IMR-90 (cell line): ENCODE results near the gene COL1A1. TPM values are rescaled to one million over a fixed set of nuclear protein-coding genes. Genes with fewer than 3 reads are reported as not detected.

Source experiments
- ATAC-seq: fragments of 200-7000 bp; cut with Tn5 transposase; 2 replicates; pipeline ENCODE4 v1.9.1; 2020; ENCODE audit warnings: low read depth, mild to moderate bottlenecking, moderate library complexity
- BruUV-seq: library from RNA; stranded (reverse); fragments of 400-500 nt; replicated peaks from 2 replicates; lab custom pipeline; 2021; lab: Mats Ljungman, UMichigan
- CTCF ChIA-PET: fragments of 300-600 bp; formaldehyde crosslinking; extraction: SDS; loops from one replicate; lab custom pipeline; 2021; ENCODE audit warnings: antibody characterized with exemption; lab: Yijun Ruan, JAX
- POLR2A ChIA-PET: fragments of 300-600 bp; sonication (Branson Sonifier 250); formaldehyde crosslinking; loops from one replicate; lab custom pipeline; 2022; ENCODE audit warnings: antibody characterized with exemption; ENCODE audit not compliant: unreplicated experiment; lab: Charles Lee
- DNase-seq: peaks from one replicate; pipeline ENCODE4 v3.0.0; 2013
- H2AFZ ChIP-seq: replicated peaks from 2 replicates; pipeline ENCODE3; 2013; ENCODE audit warnings: low read length, mild to moderate bottlenecking; ENCODE audit not compliant: poor library complexity
- H2AK5ac ChIP-seq: 2 replicates; pipeline ENCODE4 v1.6.1; 2013; ENCODE audit warnings: low read depth, low read length, inconsistent platforms
- H2AK9ac ChIP-seq: replicated peaks from 2 replicates; pipeline ENCODE3; 2013; ENCODE audit warnings: mild to moderate bottlenecking, low read depth, low read length, moderate library complexity; ENCODE audit not compliant: poor library complexity
- H2BK120ac ChIP-seq: 2 replicates; pipeline ENCODE4 v1.6.1; 2013; ENCODE audit warnings: low read depth, low read length, inconsistent platforms
- H2BK15ac ChIP-seq: 3 replicates; pipeline ENCODE4 v1.6.1; 2013; ENCODE audit warnings: low read depth, low read length, inconsistent platforms
- H2BK20ac ChIP-seq: 2 replicates; pipeline ENCODE4 v1.6.1; 2013; ENCODE audit warnings: low read depth, mild to moderate bottlenecking, inconsistent platforms, low read length, moderate library complexity
- H2BK5ac ChIP-seq: 2 replicates; pipeline ENCODE4 v1.6.1; 2013; ENCODE audit warnings: mild to moderate bottlenecking, low read depth, low read length, inconsistent platforms; ENCODE audit not compliant: poor library complexity, severe bottlenecking
- H3K14ac ChIP-seq: replicated peaks from 2 replicates; pipeline ENCODE4 v1.6.1; 2013; ENCODE audit warnings: low read depth, low read length, inconsistent platforms
- H3K18ac ChIP-seq: 2 replicates; pipeline ENCODE4 v1.6.1; 2013; ENCODE audit warnings: low read depth, low read length, control low read depth
- H3K23ac ChIP-seq: 2 replicates; pipeline ENCODE4 v1.6.1; 2013; ENCODE audit warnings: low read depth, low read length, inconsistent platforms
- H3K27ac ChIP-seq: 2 replicates; pipeline ENCODE4 v1.5.1; 2013; ENCODE audit warnings: mild to moderate bottlenecking, control low read depth, low read length; ENCODE audit not compliant: insufficient read depth
- H3K27me3 ChIP-seq: 2 replicates; pipeline ENCODE4 v1.6.1; 2013; ENCODE audit warnings: low read length; ENCODE audit not compliant: control insufficient read depth, insufficient read depth
- H3K36me3 ChIP-seq: 2 replicates; pipeline ENCODE4 v1.6.1; 2013; ENCODE audit warnings: low read length, mixed read lengths; ENCODE audit not compliant: control insufficient read depth, insufficient read depth
- H3K4ac ChIP-seq: 2 replicates; pipeline ENCODE4 v1.6.1; 2013; ENCODE audit warnings: low read depth, low read length, inconsistent platforms
- H3K4me1 ChIP-seq: 2 replicates; pipeline ENCODE4 v1.6.1; 2013; ENCODE audit warnings: low read length, mixed read lengths; ENCODE audit not compliant: control insufficient read depth, insufficient read depth
- H3K4me2 ChIP-seq: 2 replicates; pipeline ENCODE4 v1.6.1; 2013; ENCODE audit warnings: low read depth, mild to moderate bottlenecking, control low read depth, low read length, moderate library complexity
- H3K4me3 ChIP-seq: 2 replicates; pipeline ENCODE4 v1.5.1; 2013; ENCODE audit warnings: low read depth, mild to moderate bottlenecking, control low read depth, low read length, moderate library complexity; ENCODE audit not compliant: insufficient read depth
- H3K56ac ChIP-seq: 2 replicates; pipeline ENCODE4 v1.6.1; 2013; ENCODE audit warnings: low read length, inconsistent platforms; ENCODE audit not compliant: insufficient read depth; ENCODE audit errors: extremely low read depth
- H3K79me1 ChIP-seq, 2 experiments: 2 replicates each; pipeline ENCODE4 v1.6.1; 2013; ENCODE audit warnings: low read length in 2 of 2, inconsistent platforms in 1 of 2, low read depth in 1 of 2
- H3K9ac ChIP-seq: 2 replicates; pipeline ENCODE4 v1.6.1; 2013; ENCODE audit warnings: low read depth, low read length, control low read depth
- H3K9me1 ChIP-seq: 2 replicates; pipeline ENCODE4 v1.6.1; 2013; ENCODE audit warnings: low read length, inconsistent platforms; ENCODE audit not compliant: insufficient read depth
- H3K9me3 ChIP-seq: 2 replicates; pipeline ENCODE4 v1.6.1; 2013; ENCODE audit warnings: low read length; ENCODE audit not compliant: control insufficient read depth, insufficient read depth
- H4K20me1 ChIP-seq: 2 replicates; pipeline ENCODE4 v1.6.1; 2013; ENCODE audit warnings: low read length, inconsistent platforms; ENCODE audit not compliant: insufficient read depth
- H4K5ac ChIP-seq: 2 replicates; pipeline ENCODE4 v1.6.1; 2013; ENCODE audit warnings: mild to moderate bottlenecking, low read depth, low read length, control low read depth
- H4K8ac ChIP-seq, 2 experiments: 2 replicates each; pipeline ENCODE4 v1.6.1; 2013; ENCODE audit warnings: low read depth in 2 of 2, low read length in 2 of 2, control low read depth in 1 of 2, inconsistent platforms in 1 of 2
- H4K91ac ChIP-seq: 2 replicates; pipeline ENCODE4 v1.6.1; 2013; ENCODE audit warnings: low read depth, low read length, inconsistent platforms; ENCODE audit not compliant: insufficient read depth
- BHLHE40 ChIP-seq: fragments of 150-350 bp; IDR thresholded peaks from 2 replicates; pipeline ENCODE4 v1.6.1; 2016; ENCODE audit warnings: mild to moderate bottlenecking, low read depth, low read length
- RAD21 ChIP-seq: IDR thresholded peaks from 2 replicates; pipeline ENCODE4 v1.6.1; 2012; ENCODE audit warnings: low read length, improper control_type of control experiment
- USF2 ChIP-seq: fragments of 150-350 bp; IDR thresholded peaks from 2 replicates; pipeline ENCODE4 v1.6.1; 2017; ENCODE audit warnings: mild to moderate bottlenecking, antibody characterized with exemption, low read length, low read depth
- WGBS, 2 experiments: methylation state at CpG; one replicate each; pipeline versions ENCODE4 v1.1.5 to v1.1.7; 2013; ENCODE audit warnings: missing lambda C conversion rate in 2 of 2; ENCODE audit not compliant: insufficient read length in 1 of 2; ENCODE audit errors: extremely low coverage in 2 of 2; 5-methylcytosine and 5-hydroxymethylcytosine counted together
- dilution Hi-C: fragments of 300-500 bp; cut with HindIII; formaldehyde crosslinking; loops from one replicate; pipeline ENCODE4 v1.14.3; 2018; ENCODE audit warnings: low sequenced_read_pairs; ENCODE audit not compliant: unreplicated experiment
- in situ Hi-C: fragments of 300-500 bp; cut with MboI; formaldehyde crosslinking; loops from 3 replicates; pipeline ENCODE4 v1.14.3; 2019; ENCODE audit warnings: low sequenced_read_pairs, inconsistent platforms, mixed read lengths
- intact Hi-C: fragments of 100-400 bp; cut with micrococcal nuclease; formaldehyde crosslinking; loops from 2 replicates; pipeline ENCODE4 v1.10.0; 2022
- polyA plus RNA-seq, 3 experiments: library from polyadenylated mRNA; depleted of rRNA; stranded (reverse); fragments of >200 nt; gene quantifications; 2 replicates each; pipeline ENCODE4 v1.2.3, GENCODE V29; 2012; ENCODE audit warnings: low replicate concordance in 1 of 3
- total RNA-seq: library from RNA; depleted of rRNA; stranded (reverse); fragments of >200 nt; gene quantifications from 2 replicates; pipeline ENCODE4 v1.2.3, GENCODE V29; 2012

Gene COL1A1
- total and polyA plus RNA-seq, 2 of the 4 experiments (the other 2 are of a cell fraction), result 2,180 to 4,350 TPM

- 0 out of 2 replicates have a peak overlapping the region, but pooled peaks have one; percentile 7 for H2AK5ac ChIP-seq
- H3K9ac ChIP-seq, result no peak overlapping the region
- no peak overlapping the region for H4K5ac ChIP-seq
- intact Hi-C loops, result no loop called here
- H3K27me3 ChIP-seq, result no peaks in the 10 kb centered on the region
- POLR2A ChIA-PET, result interaction anchor here (0.6 to 1.6 kb wide), 4 partner anchors 17 to 112 kb away, joined by 3 to 5 read pairs (median 4); partner anchors contain the start of gene TMEM92
- peaks cover 50% of the 10 kb centered on the region for H3K36me3 ChIP-seq
- H2BK5ac ChIP-seq, result peak overlapping the region; percentile 44
- peaks cover 3% of the 10 kb centered on the region for H3K4me1 ChIP-seq
- H3K9me3 ChIP-seq, result no peaks in the 10 kb centered on the region
- WGBS, 2 experiments, result 0 to 100% methylated on average over 1 of the region's 12 CpGs
- H2AFZ ChIP-seq, result peak overlapping the region; percentile 69
- no peak overlapping the region for H2BK120ac ChIP-seq
- H3K4ac ChIP-seq, result peak overlapping the region; percentile 37; the same call in 1 of the 2 replicates
- H3K4me3 ChIP-seq, result no peak overlapping the region
- BruUV-seq, result no TSS peak
- H3K9me1 ChIP-seq, result peaks cover 12% of the 10 kb centered on the region; the same call in 1 of the 2 replicates
- peak overlapping the region; percentile 88 for H2AK9ac ChIP-seq
- CTCF ChIA-PET, result no interaction called here
- H4K20me1 ChIP-seq, result peaks cover 92% of the 10 kb centered on the region
- in situ Hi-C loops, result no loop called here
- dilution Hi-C loops, result no loop called here
- no peak overlapping the region; the same call in 1 of the 2 replicates for H3K56ac ChIP-seq
- H2BK20ac ChIP-seq, result no peak overlapping the region
- no peak overlapping the region for H4K91ac ChIP-seq
- H2BK15ac ChIP-seq, result no peak overlapping the region
- DNase-seq, result peak; percentile 70
- peak overlapping the region in 1 of 2 experiments; percentile 54; a peak in 1 of 4 replicates for H4K8ac ChIP-seq
- H3K27ac ChIP-seq, result peak overlapping the region; percentile 70
- H3K79me1 ChIP-seq, result peaks cover 0 to 32% of the 10 kb centered on the region in 2 experiments; a peak in 2 of 4 replicates
- H3K14ac ChIP-seq, result peak overlapping the region; percentile 16; the same call in 1 of the 2 replicates
- H3K4me2 ChIP-seq, result no peak overlapping the region
- peak; percentile 31; the same call in 1 of the 2 replicates for TF ChIP-seq BHLHE40
- TF ChIP-seq USF2, result 0 out of 2 replicates have a peak, but pooled peaks have one; percentile 2
- TF ChIP-seq RAD21, result no peak
- H3K18ac ChIP-seq, result no peak overlapping the region
- ATAC-seq, result no peak
- H3K23ac ChIP-seq, result no peak overlapping the region
Observed at GRCh38 chr17:50183421-50183994, 17.9 kb downstream of the COL1A1 start.
